MM.1S (cell line): ENCODE results near the gene GALNT10.

Source experiments
- DNase-seq: peaks from one replicate; pipeline ENCODE4 v3.0.0-alpha.2; 2015
- H2AFZ ChIP-seq: fragments of 300-600 bp; sonication (generic); 2 replicates; pipeline ENCODE4 v1.6.0; 2016; ENCODE audit warnings: antibody characterized with exemption, low read length
- H3F3A ChIP-seq: fragments of 300-600 bp; sonication (generic); 2 replicates; pipeline ENCODE4 v1.6.1; 2016; ENCODE audit warnings: mild to moderate bottlenecking, antibody characterized with exemption, low read length, moderate library complexity, mixed read lengths; ENCODE audit not compliant: insufficient read depth
- H3K27ac ChIP-seq: fragments of 300-600 bp; sonication (generic); 2 replicates; pipeline ENCODE4 v1.5.1; 2016; ENCODE audit warnings: mild to moderate bottlenecking, low read length
- H3K27me3 ChIP-seq: fragments of 300-600 bp; sonication (generic); replicated peaks from 2 replicates; pipeline ENCODE4 v1.6.0; 2016; ENCODE audit warnings: low read length; ENCODE audit not compliant: insufficient read depth
- H3K36me3 ChIP-seq: fragments of 300-600 bp; sonication (generic); replicated peaks from 2 replicates; pipeline ENCODE4 v1.6.1; 2016; ENCODE audit warnings: mild to moderate bottlenecking, low read length, mixed read lengths; ENCODE audit not compliant: insufficient read depth
- H3K4me1 ChIP-seq: fragments of 300-600 bp; sonication (generic); 2 replicates; pipeline ENCODE4 v1.6.1; 2016; ENCODE audit warnings: low read length, mixed read lengths
- H3K4me2 ChIP-seq: fragments of 300-600 bp; sonication (generic); 2 replicates; pipeline ENCODE4 v1.6.0; 2016; ENCODE audit warnings: low read depth, low read length
- H3K4me3 ChIP-seq: fragments of 300-600 bp; sonication (generic); 2 replicates; pipeline ENCODE4 v1.5.1; 2016; ENCODE audit warnings: low read length, mixed read lengths
- H3K79me2 ChIP-seq: fragments of 300-600 bp; sonication (generic); 2 replicates; pipeline ENCODE4 v1.6.1; 2016; ENCODE audit warnings: mixed run types, low read length, mixed read lengths
- H3K9ac ChIP-seq: fragments of 300-600 bp; sonication (generic); 2 replicates; pipeline ENCODE4 v1.6.1; 2016; ENCODE audit warnings: low read length, mixed read lengths
- H3K9me2 ChIP-seq: fragments of 300-600 bp; sonication (generic); replicated peaks from 2 replicates; pipeline ENCODE4 v1.6.1; 2016; ENCODE audit warnings: mild to moderate bottlenecking, low read length, mixed read lengths; ENCODE audit not compliant: insufficient read depth
- H3K9me3 ChIP-seq: fragments of 300-600 bp; sonication (generic); replicated peaks from 2 replicates; pipeline ENCODE4 v1.6.1; 2016; ENCODE audit warnings: mild to moderate bottlenecking, low read length, mixed read lengths; ENCODE audit not compliant: insufficient read depth
- H4K20me1 ChIP-seq: fragments of 300-600 bp; sonication (generic); 2 replicates; pipeline ENCODE4 v1.6.1; 2016; ENCODE audit warnings: mild to moderate bottlenecking, low read length, moderate library complexity, mixed read lengths; ENCODE audit not compliant: insufficient read depth
- EZH2 ChIP-seq: fragments of 300-600 bp; sonication (generic); optimal IDR thresholded peaks from 2 replicates; pipeline ENCODE3; 2017; ENCODE audit warnings: low read depth, mild to moderate bottlenecking, antibody characterized with exemption, low read length, mixed read lengths
- EZH2phosphoT487 ChIP-seq: fragments of 300-600 bp; sonication (generic); IDR thresholded peaks from 2 replicates; pipeline ENCODE4 v1.6.1; 2018; ENCODE audit warnings: antibody characterized with exemption, low read length
- TF ChIP-seq, protein P1 (sequence below): fragments of 300-600 bp; sonication (generic); IDR thresholded peaks from 2 replicates; pipeline ENCODE4 v1.5.1; 2016; ENCODE audit warnings: antibody characterized with exemption, low read length, mixed read lengths

GALNT10 gene

DNA sequence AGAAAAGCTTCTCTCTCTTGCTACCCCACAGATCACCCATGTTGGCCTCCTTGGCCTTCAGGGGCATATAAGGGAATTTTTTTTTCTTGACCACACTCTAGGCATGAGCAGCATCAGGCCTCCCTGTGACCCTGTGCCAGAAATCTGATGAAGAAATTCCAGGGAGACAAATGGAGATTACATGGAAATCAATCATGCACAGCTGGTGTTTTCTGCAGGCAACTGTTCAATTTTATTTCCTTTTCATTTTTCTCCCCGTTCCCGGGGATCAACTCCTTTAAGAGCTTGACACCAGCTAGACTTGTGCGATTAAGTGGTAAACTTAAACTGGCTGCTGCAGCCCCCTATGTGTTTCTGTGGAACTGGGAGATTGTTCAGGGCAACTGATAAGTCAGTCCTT is 59.3 kb downstream of the GALNT10 start:
- TF ChIP-seq, protein P1, sequence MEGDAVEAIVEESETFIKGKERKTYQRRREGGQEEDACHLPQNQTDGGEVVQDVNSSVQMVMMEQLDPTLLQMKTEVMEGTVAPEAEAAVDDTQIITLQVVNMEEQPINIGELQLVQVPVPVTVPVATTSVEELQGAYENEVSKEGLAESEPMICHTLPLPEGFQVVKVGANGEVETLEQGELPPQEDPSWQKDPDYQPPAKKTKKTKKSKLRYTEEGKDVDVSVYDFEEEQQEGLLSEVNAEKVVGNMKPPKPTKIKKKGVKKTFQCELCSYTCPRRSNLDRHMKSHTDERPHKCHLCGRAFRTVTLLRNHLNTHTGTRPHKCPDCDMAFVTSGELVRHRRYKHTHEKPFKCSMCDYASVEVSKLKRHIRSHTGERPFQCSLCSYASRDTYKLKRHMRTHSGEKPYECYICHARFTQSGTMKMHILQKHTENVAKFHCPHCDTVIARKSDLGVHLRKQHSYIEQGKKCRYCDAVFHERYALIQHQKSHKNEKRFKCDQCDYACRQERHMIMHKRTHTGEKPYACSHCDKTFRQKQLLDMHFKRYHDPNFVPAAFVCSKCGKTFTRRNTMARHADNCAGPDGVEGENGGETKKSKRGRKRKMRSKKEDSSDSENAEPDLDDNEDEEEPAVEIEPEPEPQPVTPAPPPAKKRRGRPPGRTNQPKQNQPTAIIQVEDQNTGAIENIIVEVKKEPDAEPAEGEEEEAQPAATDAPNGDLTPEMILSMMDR = no peak
- TF ChIP-seq EZH2 (no peak), EZH2phosphoT487 (no peak)
- no peaks in the 10 kb centered on the region for H3K9me3 ChIP-seq
- no peaks in the 10 kb centered on the region for H3K36me3 ChIP-seq
- H3K27me3 ChIP-seq = no peaks in the 10 kb centered on the region
- H4K20me1 ChIP-seq = no peaks in the 10 kb centered on the region
- H3K4me1 ChIP-seq = no peaks in the 10 kb centered on the region
- H3K4me2 ChIP-seq = no peak overlapping the region
- H3F3A ChIP-seq = no peaks in the 10 kb centered on the region
- H3K79me2 ChIP-seq = peaks cover 18% of the 10 kb centered on the region; the same call in 1 of the 2 replicates
- no peak overlapping the region for H2AFZ ChIP-seq
- DNase-seq = no peak
- no peak overlapping the region for H3K4me3 ChIP-seq
- no peaks in the 10 kb centered on the region for H3K9me2 ChIP-seq
- H3K27ac ChIP-seq = no peak overlapping the region
- no peak overlapping the region for H3K9ac ChIP-seq

DNA sequence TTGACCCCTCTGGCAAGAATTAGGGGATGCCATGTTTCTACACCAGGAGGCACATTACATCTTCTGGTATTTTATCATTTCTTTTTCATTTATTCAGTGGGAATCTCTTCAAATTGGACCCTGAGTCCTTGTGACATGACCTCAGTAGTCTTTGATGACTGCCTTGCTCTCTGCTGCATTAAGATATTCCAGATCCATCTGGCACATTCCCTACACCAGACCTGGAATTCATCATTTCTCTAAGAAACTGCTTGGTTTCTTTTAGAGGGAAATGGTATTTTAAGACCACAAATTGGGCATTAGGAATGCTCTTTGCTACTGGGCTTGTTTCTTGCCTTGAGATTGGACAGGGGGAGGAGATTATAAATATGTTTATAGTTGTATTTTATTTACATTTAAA is 61.0 kb downstream of the GALNT10 start:
- no peak overlapping the region for H3K9ac ChIP-seq
- H3K36me3 ChIP-seq = no peaks in the 10 kb centered on the region
- no peak overlapping the region for H3K27ac ChIP-seq
- H3K4me3 ChIP-seq = no peak overlapping the region
- TF ChIP-seq EZH2 (no peak), EZH2phosphoT487 (no peak)
- TF ChIP-seq, protein P1 = no peak
- H3K79me2 ChIP-seq = peaks cover 17% of the 10 kb centered on the region; the same call in 1 of the 2 replicates
- no peak overlapping the region for H2AFZ ChIP-seq
- H3K4me2 ChIP-seq = no peak overlapping the region
- no peaks in the 10 kb centered on the region for H3K4me1 ChIP-seq
- no peaks in the 10 kb centered on the region for H3F3A ChIP-seq
- H3K9me3 ChIP-seq = no peaks in the 10 kb centered on the region
- H4K20me1 ChIP-seq = no peaks in the 10 kb centered on the region
- DNase-seq = no peak
- no peaks in the 10 kb centered on the region for H3K27me3 ChIP-seq
- H3K9me2 ChIP-seq = no peaks in the 10 kb centered on the region

DNA sequence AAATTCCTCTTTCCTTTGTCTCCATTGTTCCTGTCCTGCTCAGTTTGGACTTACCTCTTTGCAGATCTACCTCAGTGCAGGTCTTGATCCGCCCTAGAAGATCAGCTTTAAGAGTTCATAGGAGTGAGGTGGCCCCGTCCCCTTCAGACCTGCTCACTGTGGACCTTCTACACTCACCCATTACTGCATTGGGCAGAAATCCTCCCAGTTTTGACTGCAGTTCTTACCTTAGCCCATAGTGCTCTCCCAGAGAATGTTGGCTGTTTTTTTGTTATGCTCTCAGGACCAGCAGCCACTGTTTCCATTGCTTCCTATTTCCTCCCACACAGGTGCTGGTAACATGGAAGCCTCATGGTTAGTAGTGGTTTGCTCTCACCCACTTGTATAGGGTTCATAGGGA is 63.3 kb downstream of the GALNT10 start:
- DNase-seq = no peak
- H3K4me3 ChIP-seq = no peak overlapping the region
- no peak overlapping the region for H2AFZ ChIP-seq
- H3K4me1 ChIP-seq = 0 out of 2 replicates have a peak, but pooled peaks cover 4% of the 10 kb centered on the region
- no peaks in the 10 kb centered on the region for H3K36me3 ChIP-seq
- no peaks in the 10 kb centered on the region for H4K20me1 ChIP-seq
- no peak for TF ChIP-seq EZH2phosphoT487
- no peak for TF ChIP-seq EZH2
- TF ChIP-seq, protein P1 = no peak
- no peak overlapping the region for H3K4me2 ChIP-seq
- H3K9ac ChIP-seq = no peak overlapping the region
- H3K27ac ChIP-seq = no peak overlapping the region
- H3K9me3 ChIP-seq = no peaks in the 10 kb centered on the region
- H3K9me2 ChIP-seq = no peaks in the 10 kb centered on the region
- H3K27me3 ChIP-seq = no peaks in the 10 kb centered on the region
- H3F3A ChIP-seq = no peaks in the 10 kb centered on the region
- peaks cover 20% of the 10 kb centered on the region for H3K79me2 ChIP-seq
